ENCODE results near the gene RYR2.
A peak's percentile ranks its signal among the peaks of the same experiment; 100 is the strongest.

RYR2 gene

GRCh38 chr1:237042892-237043576, 1.1 kb downstream of the RYR2 start:
- in situ Hi-C loops (cut with MboI; ENCODE audit: low sequenced_read_pairs, unreplicated experiment), result no loop called here
- TF ChIP-seq CTCF (IDR thresholded peaks at IDR 0.05; ENCODE audit: borderline replicate concordance, control extremely low read depth, extremely low read depth, insufficient read depth, missing control alignments), result no peak
- peak; percentile 30 for DNase-seq (ENCODE audit: low spot score)

DNA sequence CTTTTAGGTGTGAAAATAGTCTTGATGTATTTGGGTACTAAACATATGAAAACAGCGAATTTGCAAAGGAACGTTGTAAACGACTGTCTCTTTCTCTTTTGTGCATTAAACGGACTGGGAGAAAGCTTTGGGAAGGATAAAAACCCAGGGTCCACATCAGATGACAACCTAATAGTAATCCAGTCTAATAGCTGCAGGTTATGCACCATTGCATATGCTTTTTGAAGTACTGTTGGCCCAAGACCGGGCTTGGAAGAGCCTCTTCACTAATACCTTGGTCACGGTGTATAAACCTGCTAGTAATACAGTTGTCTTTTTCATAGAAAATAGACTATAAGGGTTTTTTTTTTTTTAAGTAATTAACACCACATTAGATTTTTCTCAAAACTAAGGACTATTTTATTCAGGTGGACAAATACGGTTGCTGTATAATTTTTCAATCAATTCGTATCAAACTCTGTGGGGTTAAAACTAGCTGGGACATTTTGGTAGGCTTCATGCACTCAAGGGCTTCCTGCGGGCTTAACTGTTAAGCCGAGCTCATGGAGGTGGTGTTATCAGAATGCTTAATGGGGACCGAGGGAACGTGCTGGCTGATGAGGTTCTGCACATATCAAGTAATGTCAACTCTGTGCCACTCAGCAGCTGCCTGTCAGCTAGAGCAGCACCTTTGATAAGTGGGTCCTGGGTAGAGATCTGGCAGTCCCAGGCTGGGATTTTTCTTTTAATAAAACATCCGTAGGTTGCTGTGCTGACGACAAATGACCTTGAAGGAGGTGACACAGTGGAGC, 2.1 kb downstream of the RYR2 start:
- TF ChIP-seq CTCF (IDR thresholded peaks at IDR 0.05; ENCODE audit: borderline replicate concordance, control extremely low read depth, extremely low read depth, insufficient read depth, missing control alignments), result no peak
- in situ Hi-C loops (cut with MboI; ENCODE audit: low sequenced_read_pairs, unreplicated experiment), result no loop called here
- no peak for DNase-seq (ENCODE audit: low spot score)

DNA sequence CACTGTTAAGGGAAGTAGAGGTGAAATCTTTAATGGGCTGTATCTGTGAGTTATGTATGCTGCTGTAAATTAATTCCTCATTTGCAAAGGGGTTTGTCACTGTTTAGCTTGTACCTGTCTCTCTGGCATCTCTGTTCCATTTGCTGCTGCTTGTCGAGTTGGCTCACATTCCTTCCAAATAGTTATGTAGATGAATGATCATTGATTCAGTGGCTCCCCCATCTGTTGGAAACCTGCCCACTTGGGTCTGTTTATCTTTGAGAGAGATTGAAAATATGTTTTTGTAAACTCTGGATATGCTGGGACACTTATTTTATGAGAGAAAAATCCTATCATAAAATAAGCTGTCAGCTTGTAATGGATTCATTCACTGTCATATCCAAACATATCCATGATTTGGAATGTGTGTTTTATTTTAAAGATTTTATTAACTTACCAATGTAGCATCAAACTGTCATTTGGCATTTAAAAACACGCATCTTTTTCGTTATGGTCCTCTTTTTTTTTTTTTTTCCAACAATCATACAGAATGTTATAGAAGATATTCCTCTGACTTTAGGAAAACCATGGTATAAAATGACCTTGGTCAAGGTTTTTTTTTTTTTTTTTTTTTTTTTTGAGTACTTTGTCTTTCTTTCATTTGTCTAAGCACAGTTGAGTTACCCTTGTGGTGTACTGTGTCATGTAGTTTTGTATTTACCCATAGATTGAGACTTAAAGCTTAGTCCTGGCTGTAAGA, 3.5 kb downstream of the RYR2 start:
- no peak for TF ChIP-seq CTCF (IDR thresholded peaks at IDR 0.05; ENCODE audit: borderline replicate concordance, control extremely low read depth, extremely low read depth, insufficient read depth, missing control alignments)
- in situ Hi-C loops (cut with MboI; ENCODE audit: low sequenced_read_pairs, unreplicated experiment), result no loop called here
- DNase-seq (ENCODE audit: low spot score), result no peak

DNA sequence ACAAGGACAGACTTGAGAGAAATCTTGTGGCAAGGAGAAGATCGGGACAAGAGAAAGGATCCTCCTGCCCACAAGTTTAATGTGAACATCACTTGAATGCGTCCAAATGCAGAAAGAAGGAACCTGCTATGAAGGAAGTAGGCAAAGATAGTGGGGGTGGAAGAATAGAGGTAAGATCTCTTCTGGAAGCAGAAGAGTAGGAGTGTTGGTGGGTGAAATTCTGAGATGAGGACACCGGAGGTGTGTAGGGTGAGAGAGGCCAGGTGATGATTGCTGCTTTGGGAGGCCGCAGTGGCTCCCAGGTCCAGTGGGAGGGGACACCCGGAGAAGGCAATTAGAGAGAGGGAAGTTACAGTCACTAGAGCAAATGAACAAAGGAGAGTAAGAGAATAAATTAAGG, 6.8 kb downstream of the RYR2 start:
- TF ChIP-seq CTCF (IDR thresholded peaks at IDR 0.05; ENCODE audit: borderline replicate concordance, control extremely low read depth, extremely low read depth, insufficient read depth, missing control alignments), result no peak
- in situ Hi-C loops (cut with MboI; ENCODE audit: low sequenced_read_pairs, unreplicated experiment), result no loop called here
- DNase-seq (ENCODE audit: low spot score), result no peak

- in situ Hi-C loops (cut with MboI; ENCODE audit: low sequenced_read_pairs, unreplicated experiment), result no loop called here
- no peak for DNase-seq (ENCODE audit: low spot score)
- no peak for TF ChIP-seq CTCF (IDR thresholded peaks at IDR 0.05; ENCODE audit: borderline replicate concordance, control extremely low read depth, extremely low read depth, insufficient read depth, missing control alignments)
Measured at GRCh38 chr1:237050185-237050584, 8.2 kb downstream of the RYR2 start.

GRCh38 chr1:237050915-237051314, 8.9 kb downstream of the RYR2 start:
- no peak for DNase-seq (ENCODE audit: low spot score)
- in situ Hi-C loops (cut with MboI; ENCODE audit: low sequenced_read_pairs, unreplicated experiment), result no loop called here
- TF ChIP-seq CTCF (IDR thresholded peaks at IDR 0.05; ENCODE audit: borderline replicate concordance, control extremely low read depth, extremely low read depth, insufficient read depth, missing control alignments), result no peak
